BLaER1 treated with 17β-estradiol and CSF1 and Interleukin-3, amounts not matched to agents 10 nM and 100 nM (cell line): ENCODE measurements around the gene PLA2R1.

ENCODE experiments used
- H3K27ac ChIP-seq, 11 experiments: shearing (Covaris generic); formaldehyde crosslinking; 2 replicates each; pipeline ENCODE4 v1.8.1; 2022
- H3K27me3 ChIP-seq, 11 experiments: shearing (Covaris generic); formaldehyde crosslinking; 2 replicates each; pipeline ENCODE4 v1.8.1; 2022
- H3K36me3 ChIP-seq, 11 experiments: shearing (Covaris generic); formaldehyde crosslinking; 2 replicates each; pipeline ENCODE4 v1.8.1; 2022
- H3K4me1 ChIP-seq, 10 experiments: shearing (Covaris generic); formaldehyde crosslinking; 2 replicates each; pipeline ENCODE4 v1.8.1; 2022
- H3K4me2 ChIP-seq, 11 experiments: shearing (Covaris generic); formaldehyde crosslinking; 2 replicates each; pipeline ENCODE4 v1.8.1; 2022
- H3K4me3 ChIP-seq, 10 experiments: shearing (Covaris generic); formaldehyde crosslinking; 2 replicates each; pipeline ENCODE4 v1.8.1; 2022
- H3K9ac ChIP-seq, 11 experiments: shearing (Covaris generic); formaldehyde crosslinking; 2 replicates each; pipeline ENCODE4 v1.8.1; 2022
- H3K9me3 ChIP-seq, 11 experiments: shearing (Covaris generic); formaldehyde crosslinking; replicated peaks in 1 of 11; 2 replicates each; pipeline ENCODE4 v1.8.1; 2022
- H4K20me1 ChIP-seq, 11 experiments: shearing (Covaris generic); formaldehyde crosslinking; 2 replicates each; pipeline ENCODE4 v1.8.1; 2022
- Cebpa-rat ChIP-seq, 11 experiments: shearing (Covaris generic); IDR thresholded peaks; 2 replicates each; pipeline ENCODE4 v1.8.1; 2022

Gene PLA2R1

DNA sequence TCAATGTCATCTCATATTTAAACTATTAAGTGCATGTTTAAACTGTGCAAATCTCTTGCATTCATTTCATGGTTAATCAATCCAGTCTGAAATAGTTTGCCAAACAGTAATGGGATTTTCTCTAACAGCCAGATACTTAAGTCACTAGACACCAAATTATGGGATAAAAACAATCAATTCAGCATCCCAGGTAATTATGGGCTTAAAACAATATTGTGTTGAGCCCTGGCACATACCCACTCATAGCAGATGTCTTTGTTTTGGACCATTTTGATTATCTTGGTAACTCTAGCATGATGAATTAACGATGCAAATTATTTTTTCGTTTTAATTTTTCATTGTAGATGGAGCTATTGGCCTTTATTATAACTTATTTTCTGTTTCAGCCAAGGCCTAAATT lies 145.9 kb downstream of the PLA2R1 start:
- Histone ChIP-seq H3K4me2 (no peak overlapping the region), H3K36me3 (no peaks in the 10 kb centered on the region), H3K9me3 (no peaks in the 10 kb centered on the region), H3K27ac (no peak overlapping the region), H3K4me1 (no peaks in the 10 kb centered on the region), H3K4me3 (no peak overlapping the region), H3K9ac (no peak overlapping the region), H4K20me1 (no peaks in the 10 kb centered on the region), H3K27me3 (no peaks in the 10 kb centered on the region)
- TF ChIP-seq Cebpa-rat (IDR thresholded peaks at IDR 0.05), result no peak

DNA sequence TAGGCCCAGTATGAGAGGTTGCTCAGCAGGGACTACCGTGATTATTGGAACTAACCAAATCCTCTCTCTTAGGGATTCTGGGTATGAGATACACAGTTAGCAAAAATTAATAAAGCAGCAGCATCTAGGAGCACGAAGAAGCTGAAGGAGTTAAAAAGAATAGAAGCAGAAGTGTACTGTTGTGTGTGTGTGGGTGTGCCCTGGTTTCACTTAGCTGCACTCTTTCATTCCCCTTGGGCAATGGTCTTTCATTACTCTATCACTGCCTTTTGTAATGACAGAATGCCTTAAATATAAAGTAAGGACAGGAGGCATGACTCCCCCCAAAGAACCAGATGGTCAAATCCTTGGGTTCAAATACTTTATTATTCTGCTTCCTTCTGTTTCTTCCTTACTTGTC lies 148.5 kb downstream of the PLA2R1 start:
- Histone ChIP-seq H3K4me2 (no peak overlapping the region), H3K36me3 (no peaks in the 10 kb centered on the region), H3K9me3 (no peaks in the 10 kb centered on the region), H3K9ac (no peak overlapping the region), H3K27ac (no peak overlapping the region), H3K4me3 (no peak overlapping the region), H3K27me3 (no peaks in the 10 kb centered on the region), H4K20me1 (no peaks in the 10 kb centered on the region), H3K4me1 (no peaks in the 10 kb centered on the region)
- no peak for TF ChIP-seq Cebpa-rat (IDR thresholded peaks at IDR 0.05)

DNA sequence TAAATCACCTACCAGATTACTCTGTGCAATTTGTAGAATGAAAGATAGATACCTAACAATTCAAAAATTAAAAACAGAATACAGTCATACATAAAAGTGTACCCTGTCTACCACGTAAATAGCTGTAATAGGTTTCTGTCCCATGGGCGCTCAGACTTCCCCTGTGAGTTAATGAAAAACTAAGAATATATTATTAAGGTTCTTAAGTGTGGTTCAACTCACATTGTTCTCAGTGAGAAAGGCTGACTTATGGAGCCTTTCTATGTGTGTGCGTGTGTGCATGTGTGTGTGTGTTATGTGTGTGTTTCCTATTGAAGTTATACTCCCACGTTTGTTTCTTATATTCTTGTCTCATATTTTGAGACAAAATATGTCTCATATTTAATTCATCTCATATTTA lies 149.8 kb downstream of the PLA2R1 start:
- Histone ChIP-seq H3K27ac (no peak overlapping the region), H3K36me3 (no peaks in the 10 kb centered on the region), H3K4me1 (no peaks in the 10 kb centered on the region), H3K9me3 (no peaks in the 10 kb centered on the region), H3K27me3 (no peaks in the 10 kb centered on the region), H3K4me3 (no peak overlapping the region), H4K20me1 (no peaks in the 10 kb centered on the region), H3K9ac (no peak overlapping the region), H3K4me2 (no peak overlapping the region)
- TF ChIP-seq Cebpa-rat (IDR thresholded peaks at IDR 0.05), result no peak

DNA sequence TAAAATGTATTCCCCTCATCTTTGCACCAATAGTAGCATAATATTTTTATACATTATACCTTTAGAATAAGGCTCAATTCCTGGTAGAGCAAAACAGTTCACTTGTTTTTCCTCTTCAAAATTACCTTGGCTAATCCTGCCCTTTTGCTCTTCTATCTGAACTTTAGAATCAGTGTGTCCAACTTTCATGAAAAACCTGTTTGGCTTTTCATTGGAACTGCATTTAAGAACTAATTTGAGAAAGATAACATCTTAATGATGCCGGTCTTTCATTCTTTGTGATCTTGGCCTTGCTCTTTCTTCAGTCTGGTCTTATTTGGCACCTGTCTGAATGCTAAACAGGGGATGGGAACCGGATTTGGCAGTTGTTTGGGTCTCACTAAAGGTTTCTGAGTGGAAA lies 151.5 kb downstream of the PLA2R1 start:
- TF ChIP-seq Cebpa-rat (IDR thresholded peaks at IDR 0.05), result no peak

DNA sequence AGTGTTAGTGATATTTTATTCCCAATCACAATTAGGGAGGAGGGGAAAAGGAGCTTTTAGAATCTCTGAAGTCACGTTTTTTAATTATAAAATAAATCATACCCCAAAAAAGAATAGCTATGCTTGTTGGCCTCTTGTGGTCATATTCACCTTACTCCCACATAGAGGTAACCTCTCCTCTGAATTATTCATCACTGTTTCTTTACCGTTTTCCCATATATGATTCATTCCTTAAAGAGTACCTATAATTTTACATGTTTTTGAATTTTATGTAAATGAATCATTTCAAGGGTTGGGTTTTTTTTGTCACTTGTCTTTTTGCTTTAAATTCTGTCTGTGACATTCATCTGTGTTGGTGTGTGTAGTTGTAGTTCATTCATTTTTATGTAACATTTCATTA lies 153.8 kb downstream of the PLA2R1 start:
- Histone ChIP-seq H3K27ac (no peak overlapping the region), H4K20me1 (no peaks in the 10 kb centered on the region)
- TF ChIP-seq Cebpa-rat (IDR thresholded peaks at IDR 0.05), result no peak

More for the DNA sequence above, 151.5 kb downstream of the PLA2R1 start:
- H3K4me3 ChIP-seq, result no peak overlapping the region
- no peak overlapping the region for H3K27ac ChIP-seq
- H3K27me3 ChIP-seq, result no peaks in the 10 kb centered on the region
- H3K9ac ChIP-seq, result no peak overlapping the region
- H3K4me2 ChIP-seq, result no peak overlapping the region
- H3K9me3 ChIP-seq, result no peaks in the 10 kb centered on the region
- no peaks in the 10 kb centered on the region for H3K4me1 ChIP-seq
- H3K36me3 ChIP-seq, result no peaks in the 10 kb centered on the region
- no peaks in the 10 kb centered on the region for H4K20me1 ChIP-seq

DNA sequence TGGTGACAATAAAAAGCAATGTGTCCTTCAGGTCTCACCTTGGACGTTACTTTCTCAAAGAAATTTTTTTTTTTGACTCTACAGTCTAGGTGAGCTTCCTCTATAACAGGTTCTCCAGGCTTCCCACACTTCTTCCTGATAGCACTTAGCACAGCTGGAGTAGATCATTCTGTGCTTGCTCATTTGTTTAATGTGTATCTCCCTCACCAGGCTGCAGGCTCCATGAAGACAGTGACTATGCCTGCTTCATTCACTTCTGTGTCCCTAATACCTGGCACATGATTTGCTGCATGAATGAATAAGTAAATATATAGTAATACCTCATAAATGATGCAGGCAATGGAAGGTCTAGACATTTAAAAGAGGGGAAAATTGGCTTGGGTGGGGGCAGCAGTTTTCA lies 154.5 kb downstream of the PLA2R1 start:
- Histone ChIP-seq H4K20me1 (peaks cover 0 to 2% (median 0%) of the 10 kb centered on the region in 11 experiments; a peak in 2 of 22 replicates), H3K9me3 (no peaks in the 10 kb centered on the region), H3K27ac (no peak overlapping the region), H3K4me1 (peaks cover 11 to 28% (median 19%) of the 10 kb centered on the region in 10 experiments), H3K27me3 (no peaks in the 10 kb centered on the region), H3K4me3 (no peak overlapping the region), H3K4me2 (no peak overlapping the region), H3K9ac (no peak overlapping the region), H3K36me3 (no peaks in the 10 kb centered on the region; a peak in 1 of 22 replicates)
- no peak for TF ChIP-seq Cebpa-rat (IDR thresholded peaks at IDR 0.05)

More for the DNA sequence above, 153.8 kb downstream of the PLA2R1 start:
- H3K36me3 ChIP-seq, result no peaks in the 10 kb centered on the region
- H3K4me2 ChIP-seq, result no peak overlapping the region
- H3K9ac ChIP-seq, result no peak overlapping the region
- no peak overlapping the region for H3K4me3 ChIP-seq
- no peaks in the 10 kb centered on the region for H3K27me3 ChIP-seq
- no peaks in the 10 kb centered on the region for H3K9me3 ChIP-seq
- H3K4me1 ChIP-seq, result peaks cover 5 to 21% (median 11%) of the 10 kb centered on the region in 10 experiments; a peak in 15 of 20 replicates

DNA sequence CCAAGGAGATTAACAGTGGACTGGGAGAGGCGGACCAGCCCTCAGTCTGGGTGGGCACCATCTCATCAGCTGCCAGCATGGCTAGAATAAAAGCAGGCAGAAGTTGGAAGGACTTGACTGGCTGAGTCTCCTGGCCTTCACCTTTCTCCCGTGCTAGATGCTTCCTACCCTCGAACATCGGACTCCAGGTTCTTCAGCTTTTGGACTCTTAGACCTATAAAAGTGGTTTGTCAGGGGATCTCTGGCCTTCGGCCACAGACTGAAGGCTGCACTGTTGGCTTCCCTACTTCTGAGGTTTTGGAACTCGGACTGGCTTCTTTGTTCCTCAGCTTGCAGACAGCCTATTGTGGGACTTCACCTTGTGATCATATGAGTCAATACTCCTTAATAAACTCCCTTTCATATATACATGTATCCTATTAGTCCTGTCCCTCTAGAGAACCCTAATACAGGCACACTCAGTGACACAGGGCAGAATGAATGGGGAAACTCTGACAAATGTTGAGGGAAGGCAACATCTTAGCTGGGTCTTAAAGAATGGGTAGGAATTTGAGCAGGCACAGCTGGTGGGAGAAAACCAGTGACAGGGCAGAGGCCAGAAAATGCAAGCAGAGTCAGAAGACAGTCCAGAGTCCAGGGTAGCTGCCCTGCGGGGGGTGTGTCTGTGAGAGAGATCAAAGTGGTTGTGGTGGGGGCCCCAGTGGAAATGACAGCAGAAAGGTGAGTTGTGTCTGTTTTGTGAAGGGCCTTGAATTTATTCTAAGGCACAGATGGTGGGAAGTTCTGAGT lies 156.3 kb downstream of the PLA2R1 start:
- Histone ChIP-seq H3K4me1 (peaks cover 16 to 34% (median 25%) of the 10 kb centered on the region in 10 experiments), H4K20me1 (peaks cover 0 to 6% (median 0%) of the 10 kb centered on the region in 11 experiments; a peak in 2 of 22 replicates), H3K9ac (no peak overlapping the region), H3K27ac (peak overlapping the region in 1 of 11 experiments; percentile 83; a peak in 1 of 22 replicates), H3K36me3 (peaks cover 0 to 4% (median 0%) of the 10 kb centered on the region in 11 experiments; a peak in 3 of 22 replicates), H3K4me3 (no peak overlapping the region), H3K4me2 (0 out of 22 replicates have a peak overlapping the region, but pooled peaks of 1 of the 11 experiments have one; percentile 96), H3K9me3 (no peaks in the 10 kb centered on the region), H3K27me3 (no peaks in the 10 kb centered on the region)
- no peak for TF ChIP-seq Cebpa-rat (IDR thresholded peaks at IDR 0.05)

DNA sequence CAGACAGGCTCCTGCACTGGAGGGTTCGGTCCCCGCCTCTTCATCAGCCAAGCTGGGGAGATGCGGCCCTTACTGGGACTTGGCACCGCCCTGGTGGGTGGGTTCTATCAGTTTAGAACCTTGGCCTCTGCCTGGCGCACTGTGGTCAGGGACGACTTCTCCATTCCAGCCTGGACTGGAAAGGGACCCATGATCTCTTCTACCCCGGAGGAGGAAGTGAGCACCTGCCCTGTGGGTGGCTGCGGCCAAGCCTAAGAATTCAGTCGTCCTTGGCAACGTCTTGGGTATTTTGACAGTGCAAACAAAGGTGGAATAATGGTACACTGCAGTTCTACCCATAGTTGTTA lies 157.5 kb downstream of the PLA2R1 start:
- no peak for TF ChIP-seq Cebpa-rat (IDR thresholded peaks at IDR 0.05)
- Histone ChIP-seq H3K36me3 (peaks cover 0 to 4% (median 0%) of the 10 kb centered on the region in 11 experiments; a peak in 3 of 22 replicates), H3K4me3 (peak overlapping the region; percentile 66 to 82 (median 72)), H3K27me3 (no peaks in the 10 kb centered on the region), H4K20me1 (peaks cover 0 to 6% (median 0%) of the 10 kb centered on the region in 11 experiments; a peak in 2 of 22 replicates), H3K4me1 (peaks cover 16 to 34% (median 28%) of the 10 kb centered on the region in 10 experiments), H3K9ac (peak overlapping the region; percentile 73 to 86 (median 85); a peak in 21 of 22 replicates), H3K9me3 (no peaks in the 10 kb centered on the region), H3K4me2 (peak overlapping the region; percentile 93 to 99 (median 98)), H3K27ac (peak overlapping the region in 10 of 11 experiments; percentile 62 to 90 (median 88); a peak in 19 of 22 replicates)

DNA sequence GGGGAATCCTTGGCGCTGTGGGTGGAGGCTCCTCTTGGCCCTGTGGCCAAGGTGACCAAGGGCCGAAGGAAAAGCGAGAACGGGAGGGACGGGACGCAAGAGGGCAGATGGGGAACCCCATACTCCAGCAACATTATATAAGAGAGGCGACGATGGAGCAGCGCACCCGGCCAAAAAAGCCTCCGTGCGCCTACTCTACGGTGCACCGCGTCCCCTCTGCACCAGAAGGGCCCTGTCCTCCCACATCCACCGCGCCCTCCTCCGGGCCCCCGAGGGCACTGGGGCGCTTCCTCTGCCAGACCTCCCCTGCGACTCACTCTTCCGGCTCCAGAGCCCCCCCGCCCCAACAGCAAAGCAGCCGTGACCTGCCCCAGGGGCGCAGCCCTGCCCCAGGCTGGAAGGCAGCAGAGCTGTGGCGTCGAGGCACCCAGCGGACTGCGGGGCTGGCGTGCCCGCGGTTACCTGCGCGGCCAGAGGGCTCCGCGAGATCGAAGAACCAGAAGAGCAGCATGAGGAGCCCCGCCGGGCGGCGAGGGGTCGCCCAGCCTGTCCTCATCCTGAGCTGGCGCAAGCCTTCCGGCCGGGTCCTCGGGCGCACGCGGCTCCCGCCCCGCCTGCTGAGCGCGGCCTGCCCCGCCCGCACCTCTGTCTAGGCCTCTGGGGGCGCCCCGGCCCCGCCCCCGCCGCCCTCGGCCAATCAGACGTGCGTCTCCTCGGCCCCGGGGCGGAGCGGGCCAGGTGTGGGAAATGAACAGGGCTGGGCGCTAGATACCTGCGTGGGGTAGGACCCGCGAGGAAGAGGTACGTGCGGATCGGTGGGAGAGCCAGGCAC lies 158.1 kb downstream of the PLA2R1 start, which contains the start of gene LY75:
LY75 (minus strand) TSS at position 630 of the 832 bp plus-strand sequence.
- Histone ChIP-seq H3K4me2 (peak within 1 kb of the TSS; percentile 93 to 99 (median 98)), H3K9ac (peak within 1 kb of the TSS; percentile 73 to 86 (median 85)), H4K20me1 (peaks cover 0 to 6% (median 0%) of the 10 kb centered on the region in 11 experiments; a peak in 2 of 22 replicates), H3K36me3 (peaks cover 0 to 7% (median 0%) of the 10 kb centered on the region in 11 experiments; a peak in 4 of 22 replicates), H3K4me1 (peaks cover 16 to 34% (median 30%) of the 10 kb centered on the region in 10 experiments), H3K27me3 (no peaks in the 10 kb centered on the region), H3K9me3 (no peaks in the 10 kb centered on the region), H3K4me3 (peak within 1 kb of the TSS; percentile 66 to 82 (median 72)), H3K27ac (peak within 1 kb of the TSS; percentile 49 to 90 (median 88); a peak in 21 of 22 replicates)
- no peak for TF ChIP-seq Cebpa-rat (IDR thresholded peaks at IDR 0.05)
